ENCODE data around the gene TMEM151B.

- no peak for TF ChIP-seq CTCF (IDR thresholded peaks at IDR 0.05; ENCODE audit: poor library complexity)
- no peak for TF ChIP-seq EZH2 (IDR thresholded peaks at IDR 0.05; ENCODE audit: borderline replicate concordance)
Measured at GRCh38 chr6:44232676-44233566, 37.3 kb upstream of the TMEM151B start.
